Nephron (organoid): ENCODE data around the gene OSBPL10.

Experiments used
- H3K27ac Mint-ChIP-seq, 3 experiments: 2 replicates each; pipeline ENCODE4 v1.8.0; 2020; ENCODE audit warnings: mixed read lengths in 3 of 3, mild to moderate bottlenecking in 2 of 3, moderate library complexity in 1 of 3
- H3K27me3 Mint-ChIP-seq: 2 replicates; pipeline ENCODE4 v1.8.0; 2021; ENCODE audit warnings: low read depth, mild to moderate bottlenecking, moderate library complexity, mixed read lengths
- H3K36me3 Mint-ChIP-seq: 2 replicates; pipeline ENCODE4 v1.8.0; 2020; ENCODE audit warnings: low read depth, mixed read lengths
- H3K4me1 Mint-ChIP-seq: 2 replicates; pipeline ENCODE4 v1.8.0; 2020; ENCODE audit warnings: mixed read lengths
- H3K4me3 Mint-ChIP-seq, 3 experiments: 2 replicates each; pipeline ENCODE4 v1.8.0; 2020; ENCODE audit warnings: mild to moderate bottlenecking in 3 of 3, mixed read lengths in 3 of 3, moderate library complexity in 2 of 3
- H3K9me3 Mint-ChIP-seq: 2 replicates; pipeline ENCODE4 v1.8.0; 2020; ENCODE audit warnings: mixed read lengths
- CTCF ChIP-seq, 3 experiments: fragments of 200-600 bp; sonication (generic); IDR thresholded peaks; one replicate each; pipeline ENCODE4 v1.5.0; 2021; ENCODE audit warnings: antibody characterized with exemption in 3 of 3; ENCODE audit not compliant: unreplicated experiment in 3 of 3

The OSBPL10 gene

GRCh38 chr3:31958701-31959152 is 22.3 kb downstream of the OSBPL10 start:
- peak overlapping the region; percentile 75 to 81 (median 79) for H3K27ac Mint-ChIP-seq
- H3K27me3 Mint-ChIP-seq, result peaks cover 7% of the 10 kb centered on the region
- peaks cover 8% of the 10 kb centered on the region for H3K9me3 Mint-ChIP-seq
- H3K4me3 Mint-ChIP-seq, result peak overlapping the region in 1 of 3 experiments; percentile 13
- H3K4me1 Mint-ChIP-seq, result peaks cover 38% of the 10 kb centered on the region
- TF ChIP-seq CTCF (IDR thresholded peaks at IDR 0.05; ENCODE audit: unreplicated experiment in 3 of 3), result no peak
- H3K36me3 Mint-ChIP-seq, result peaks cover 3% of the 10 kb centered on the region

- Mint-ChIP-seq H3K9me3 (peaks cover 8% of the 10 kb centered on the region), H3K4me3 (no peak overlapping the region), H3K27ac (peak overlapping the region in 2 of 3 experiments; percentile 60 to 75), H3K36me3 (peaks cover 3% of the 10 kb centered on the region), H3K27me3 (peaks cover 7% of the 10 kb centered on the region), H3K4me1 (peaks cover 38% of the 10 kb centered on the region)
- TF ChIP-seq CTCF (IDR thresholded peaks at IDR 0.05; ENCODE audit: unreplicated experiment in 3 of 3), result no peak
Observed at GRCh38 chr3:31957106-31957505, 24.0 kb downstream of the OSBPL10 start.

GRCh38 chr3:31955581-31955980 is 25.5 kb downstream of the OSBPL10 start:
- TF ChIP-seq CTCF (IDR thresholded peaks at IDR 0.05; ENCODE audit: unreplicated experiment in 3 of 3), result no peak
- H3K4me1 Mint-ChIP-seq, result peaks cover 31% of the 10 kb centered on the region
- no peak overlapping the region for H3K4me3 Mint-ChIP-seq
- peaks cover 6% of the 10 kb centered on the region for H3K36me3 Mint-ChIP-seq
- no peaks in the 10 kb centered on the region for H3K27me3 Mint-ChIP-seq
- peaks cover 11% of the 10 kb centered on the region for H3K9me3 Mint-ChIP-seq
- H3K27ac Mint-ChIP-seq, result no peak overlapping the region

- H3K27ac Mint-ChIP-seq, result no peak overlapping the region
- no peak for TF ChIP-seq CTCF (IDR thresholded peaks at IDR 0.05; ENCODE audit: unreplicated experiment in 3 of 3)
- H3K27me3 Mint-ChIP-seq, result no peaks in the 10 kb centered on the region
- H3K36me3 Mint-ChIP-seq, result peaks cover 6% of the 10 kb centered on the region
- H3K4me1 Mint-ChIP-seq, result peaks cover 13% of the 10 kb centered on the region
- no peak overlapping the region for H3K4me3 Mint-ChIP-seq
- peaks cover 14% of the 10 kb centered on the region for H3K9me3 Mint-ChIP-seq
Observed at GRCh38 chr3:31953636-31954035, 27.4 kb downstream of the OSBPL10 start.

GRCh38 chr3:31953091-31953490 is 28.0 kb downstream of the OSBPL10 start:
- Mint-ChIP-seq H3K36me3 (peaks cover 6% of the 10 kb centered on the region), H3K4me3 (no peak overlapping the region)
- TF ChIP-seq CTCF (IDR thresholded peaks at IDR 0.05; ENCODE audit: unreplicated experiment in 3 of 3), result no peak

DNA sequence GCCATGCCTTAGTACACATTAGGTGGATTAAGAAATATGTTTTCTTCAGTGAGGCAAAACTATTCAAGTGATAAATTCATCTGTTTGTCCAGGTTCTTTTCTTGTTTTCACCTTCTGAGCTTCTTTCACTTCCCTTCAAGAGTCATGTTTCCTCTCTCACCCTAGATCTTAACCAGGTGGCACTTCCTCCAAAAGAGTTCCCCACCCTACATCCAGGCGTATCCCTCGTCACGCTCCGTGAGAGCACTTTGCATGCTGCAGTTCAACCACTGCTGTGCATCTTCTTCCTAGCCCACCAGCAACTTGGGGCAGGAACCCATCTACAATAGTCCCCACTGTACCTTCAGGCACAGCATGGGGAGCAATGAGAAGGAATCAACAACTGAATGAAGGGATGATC is 28.9 kb downstream of the OSBPL10 start:
- H3K27me3 Mint-ChIP-seq, result no peaks in the 10 kb centered on the region
- no peak for TF ChIP-seq CTCF (IDR thresholded peaks at IDR 0.05; ENCODE audit: unreplicated experiment in 3 of 3)
- peaks cover 6% of the 10 kb centered on the region for H3K36me3 Mint-ChIP-seq
- peaks cover 11% of the 10 kb centered on the region for H3K4me1 Mint-ChIP-seq
- H3K9me3 Mint-ChIP-seq, result peaks cover 15% of the 10 kb centered on the region
- H3K27ac Mint-ChIP-seq, result no peak overlapping the region
- no peak overlapping the region for H3K4me3 Mint-ChIP-seq

More at GRCh38 chr3:31953091-31953490, 28.0 kb downstream of the OSBPL10 start:
- Mint-ChIP-seq H3K27ac (no peak overlapping the region), H3K9me3 (peaks cover 15% of the 10 kb centered on the region), H3K27me3 (no peaks in the 10 kb centered on the region), H3K4me1 (peaks cover 13% of the 10 kb centered on the region)
